HepG2 (cell line): Measurements from ENCODE around the gene CHMP4B. TPM values are rescaled to one million over a fixed set of nuclear protein-coding genes. Genes with fewer than 3 reads are reported as not detected.

ENCODE experiments used
- ATAD3A ChIP-seq: sonication (generic); formaldehyde crosslinking; IDR thresholded peaks from 2 replicates; pipeline ENCODE4 v1.4.0; 2020; ENCODE audit warnings: missing genetic modification reagents
- ELF1 ChIP-seq: sonication (generic); formaldehyde crosslinking; IDR thresholded peaks from 2 replicates; pipeline ENCODE4 v1.4.0; 2020; ENCODE audit warnings: missing genetic modification reagents
- HMG20B ChIP-seq: conservative IDR thresholded peaks from 2 replicates; pipeline ENCODE4 v1.6.1; 2016; ENCODE audit warnings: missing genetic modification reagents, missing compliant biosample characterization
- HNRNPUL1 ChIP-seq: fragments of 200-400 bp; formaldehyde crosslinking; IDR thresholded peaks from 2 replicates; pipeline ENCODE4 v1.6.1; 2017; ENCODE audit warnings: low read depth, mild to moderate bottlenecking, low read length, moderate library complexity
- IKZF4 ChIP-seq: sonication (generic); formaldehyde crosslinking; IDR thresholded peaks from 2 replicates; pipeline ENCODE4 v1.5.1; 2020; ENCODE audit warnings: borderline replicate concordance, mild to moderate bottlenecking, low read depth, missing genetic modification reagents; ENCODE audit errors: not compliant biosample characterization
- KDM5B ChIP-seq: sonication (generic); formaldehyde crosslinking; IDR thresholded peaks from 2 replicates; pipeline ENCODE4 v1.4.0; 2020; ENCODE audit warnings: missing genetic modification reagents, mild to moderate bottlenecking, borderline replicate concordance
- MAFK ChIP-seq, 2 experiments: IDR thresholded peaks in 1 of 2; conservative IDR thresholded peaks in 1 of 2; 2 replicates each; pipeline ENCODE4 v1.6.1; 2011; ENCODE audit warnings: improper control_type of control experiment in 2 of 2, low read length in 2 of 2
- MBD4 ChIP-seq: IDR thresholded peaks from 2 replicates; pipeline ENCODE4 v1.6.1; 2012; ENCODE audit warnings: low read length, inconsistent platforms, borderline replicate concordance
- NONO ChIP-seq, 2 experiments: fragments of 450-650 bp in 1 of 2; sonication (generic) in 1 of 2; formaldehyde crosslinking in 1 of 2; IDR thresholded peaks in 1 of 2; conservative IDR thresholded peaks in 1 of 2; 2 replicates each; pipeline versions ENCODE4 v1.6.1 to v1.8.0; 2017 to 2022; ENCODE audit warnings: mild to moderate bottlenecking in 1 of 2, missing genetic modification reagents in 1 of 2, moderate library complexity in 1 of 2
- SKI ChIP-seq: fragments of 450-650 bp; IDR thresholded peaks from one replicate; pipeline ENCODE4 v1.6.1; 2018; ENCODE audit warnings: mild to moderate bottlenecking; ENCODE audit not compliant: partially characterized antibody
- SRF ChIP-seq: IDR thresholded peaks from 2 replicates; pipeline ENCODE4 v1.6.1; 2011; ENCODE audit warnings: mild to moderate bottlenecking, low read depth, low read length, moderate library complexity
- TBX2 ChIP-seq: sonication (generic); formaldehyde crosslinking; IDR thresholded peaks from 2 replicates; pipeline ENCODE4 v1.5.0; 2020; ENCODE audit warnings: missing genetic modification reagents, mild to moderate bottlenecking, borderline replicate concordance
- WIZ ChIP-seq: sonication (generic); formaldehyde crosslinking; IDR thresholded peaks from 2 replicates; pipeline ENCODE4 v1.5.1; 2020; ENCODE audit warnings: mild to moderate bottlenecking, missing genetic modification reagents
- ZNF234 ChIP-seq: sonication (generic); formaldehyde crosslinking; conservative IDR thresholded peaks from 2 replicates; pipeline ENCODE4 v1.5.1; 2020; ENCODE audit warnings: mild to moderate bottlenecking, missing genetic modification reagents
- ZNF329 ChIP-seq: sonication (generic); formaldehyde crosslinking; IDR thresholded peaks from 2 replicates; pipeline ENCODE4 v1.9.0; 2021; ENCODE audit warnings: low read depth, mild to moderate bottlenecking, missing genetic modification reagents
- ZNF460 ChIP-seq: sonication (generic); formaldehyde crosslinking; IDR thresholded peaks from 2 replicates; pipeline ENCODE4 v1.5.1; 2020; ENCODE audit warnings: missing genetic modification reagents, mild to moderate bottlenecking, borderline replicate concordance
- ZNF713 ChIP-seq: sonication (generic); formaldehyde crosslinking; IDR thresholded peaks from 2 replicates; pipeline ENCODE4 v1.4.0; 2020; ENCODE audit warnings: mild to moderate bottlenecking, missing genetic modification reagents
- ZNF720 ChIP-seq: sonication (generic); formaldehyde crosslinking; IDR thresholded peaks from 2 replicates; pipeline ENCODE4 v1.4.0; 2020; ENCODE audit warnings: missing genetic modification reagents
- ZNF772 ChIP-seq: sonication (generic); formaldehyde crosslinking; IDR thresholded peaks from 2 replicates; pipeline ENCODE4 v1.5.0; 2020; ENCODE audit warnings: mild to moderate bottlenecking, missing genetic modification reagents
- ZNF879 ChIP-seq: sonication (generic); formaldehyde crosslinking; IDR thresholded peaks from 2 replicates; pipeline ENCODE4 v1.8.1; 2023; ENCODE audit warnings: missing genetic modification reagents
- polyA plus RNA-seq, 8 experiments: library from polyadenylated mRNA; depleted of rRNA in 3 of 8; stranded (reverse) in 7 of 8; unstranded in 1 of 8; fragments of >200 nt; fragmentation: Illumina TruSeq in 4 of 8; extraction: Trizol in 4 of 8; gene quantifications; 2 replicates each; pipeline versions ENCODE4 v1.2.1 to v1.2.3, GENCODE V29; 2011 to 2016; ENCODE audit warnings: low read depth in 4 of 8, missing spikeins in 1 of 8, mixed read lengths in 1 of 8; ENCODE audit not compliant: insufficient read depth in 1 of 8
- total RNA-seq, 5 experiments: library from RNA; depleted of rRNA; stranded (reverse); fragments of >200 nt; fragmentation: Illumina TruSeq; extraction: Trizol; gene quantifications; 2 replicates each; pipeline ENCODE4 v1.2.3, GENCODE V29; 2016; ENCODE audit warnings: low read depth in 1 of 5
- TF ChIP-seq, protein P1 (sequence below): sonication (generic); formaldehyde crosslinking; IDR thresholded peaks from 2 replicates; pipeline ENCODE4 v1.4.0; 2020; ENCODE audit warnings: missing genetic modification reagents
- TF ChIP-seq, protein P2 (sequence below): sonication (generic); formaldehyde crosslinking; IDR thresholded peaks from 2 replicates; pipeline ENCODE4 v1.9.0; 2022; ENCODE audit warnings: low read depth, missing genetic modification reagents
- TF ChIP-seq, protein P3 (sequence below): sonication (generic); formaldehyde crosslinking; IDR thresholded peaks from 2 replicates; pipeline ENCODE4; 2020; ENCODE audit warnings: missing genetic modification reagents, mild to moderate bottlenecking, borderline replicate concordance

CHMP4B gene
- total and polyA plus RNA-seq, 2 of the 13 experiments (the other 11 are each of a cell fraction or from before 2014, with no cell fraction given) = 40.1 to 45.6 TPM

DNA sequence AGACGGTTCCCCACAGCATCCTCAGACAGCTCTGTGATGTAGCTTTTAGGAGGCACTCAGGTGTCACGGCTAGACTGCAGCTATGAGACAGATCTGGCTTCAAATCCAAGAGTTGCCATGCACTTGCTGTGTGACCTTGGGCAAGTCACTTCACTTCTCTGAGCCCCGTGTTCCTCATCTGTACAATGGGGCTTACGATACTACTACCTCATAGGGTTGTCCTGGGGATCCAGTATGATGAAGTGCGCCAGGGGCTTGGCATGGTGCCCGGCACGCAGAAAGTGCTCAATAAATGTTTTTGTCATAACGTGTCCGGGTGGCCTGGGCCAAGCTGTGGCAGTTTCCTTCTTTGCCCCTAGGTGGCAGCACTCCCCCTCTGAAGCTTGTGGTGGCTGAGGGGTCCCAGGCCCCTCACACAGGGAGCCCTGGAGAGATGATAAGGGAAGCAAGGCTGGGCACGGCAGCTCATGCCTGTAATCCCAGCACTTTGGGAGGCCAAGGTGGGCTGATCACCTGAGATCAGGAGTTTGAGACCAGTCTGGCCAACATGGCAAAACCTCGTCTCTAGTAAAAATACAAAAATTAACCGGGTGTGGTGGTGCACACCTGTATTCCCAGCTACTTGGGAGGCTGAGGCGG, 19.1 kb upstream of the CHMP4B start (continued):
- TF ChIP-seq, protein P1, sequence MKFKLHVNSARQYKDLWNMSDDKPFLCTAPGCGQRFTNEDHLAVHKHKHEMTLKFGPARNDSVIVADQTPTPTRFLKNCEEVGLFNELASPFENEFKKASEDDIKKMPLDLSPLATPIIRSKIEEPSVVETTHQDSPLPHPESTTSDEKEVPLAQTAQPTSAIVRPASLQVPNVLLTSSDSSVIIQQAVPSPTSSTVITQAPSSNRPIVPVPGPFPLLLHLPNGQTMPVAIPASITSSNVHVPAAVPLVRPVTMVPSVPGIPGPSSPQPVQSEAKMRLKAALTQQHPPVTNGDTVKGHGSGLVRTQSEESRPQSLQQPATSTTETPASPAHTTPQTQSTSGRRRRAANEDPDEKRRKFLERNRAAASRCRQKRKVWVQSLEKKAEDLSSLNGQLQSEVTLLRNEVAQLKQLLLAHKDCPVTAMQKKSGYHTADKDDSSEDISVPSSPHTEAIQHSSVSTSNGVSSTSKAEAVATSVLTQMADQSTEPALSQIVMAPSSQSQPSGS = no peak
- TF ChIP-seq ZNF234 (CRISPR knock-in tag) (no peak), HMG20B (no peak), WIZ (CRISPR knock-in tag) (no peak), ZNF713 (0 out of 2 replicates have a peak, but pooled peaks have one; percentile 72), TBX2 (CRISPR knock-in tag) (peak; percentile 63; the same call in 1 of the 2 replicates), ZNF879 (no peak), ATAD3A (CRISPR knock-in tag) (0 out of 2 replicates have a peak, but pooled peaks have one; percentile 46), KDM5B (CRISPR knock-in tag) (no peak; the same call in 1 of the 2 replicates), HNRNPUL1 (no peak), ZNF720 (CRISPR knock-in tag) (no peak), SKI (no peak), ZNF329 (CRISPR knock-in tag) (no peak), ELF1 (CRISPR knock-in tag) (no peak; the same call in 1 of the 2 replicates), SRF (no peak), NONO (IDR thresholded peaks at IDR 0.05) (no peak), NONO (CRISPR knock-in tag; conservative IDR thresholded peaks at IDR 0.05) (peak; percentile 46; the same call in 1 of the 2 replicates), ZNF772 (CRISPR knock-in tag) (no peak), MBD4 (no peak), IKZF4 (CRISPR knock-in tag) (no peak), ZNF460 (peak; percentile 94), MAFK (conservative IDR thresholded peaks at IDR 0.05 in 1 of 2, IDR thresholded peaks at IDR 0.05 in 1 of 2; ENCODE audit: low read length in 2 of 2) (no peak)
- TF ChIP-seq, protein P2, sequence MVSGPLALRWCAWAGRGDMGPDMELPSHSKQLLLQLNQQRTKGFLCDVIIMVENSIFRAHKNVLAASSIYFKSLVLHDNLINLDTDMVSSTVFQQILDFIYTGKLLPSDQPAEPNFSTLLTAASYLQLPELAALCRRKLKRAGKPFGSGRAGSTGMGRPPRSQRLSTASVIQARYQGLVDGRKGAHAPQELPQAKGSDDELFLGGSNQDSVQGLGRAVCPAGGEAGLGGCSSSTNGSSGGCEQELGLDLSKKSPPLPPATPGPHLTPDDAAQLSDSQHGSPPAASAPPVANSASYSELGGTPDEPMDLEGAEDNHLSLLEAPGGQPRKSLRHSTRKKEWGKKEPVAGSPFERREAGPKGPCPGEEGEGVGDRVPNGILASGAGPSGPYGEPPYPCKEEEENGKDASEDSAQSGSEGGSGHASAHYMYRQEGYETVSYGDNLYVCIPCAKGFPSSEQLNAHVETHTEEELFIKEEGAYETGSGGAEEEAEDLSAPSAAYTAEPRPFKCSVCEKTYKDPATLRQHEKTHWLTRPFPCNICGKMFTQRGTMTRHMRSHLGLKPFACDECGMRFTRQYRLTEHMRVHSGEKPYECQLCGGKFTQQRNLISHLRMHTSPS (CRISPR knock-in tag) = 0 out of 2 replicates have a peak, but pooled peaks have one; percentile 6
- TF ChIP-seq, protein P3, sequence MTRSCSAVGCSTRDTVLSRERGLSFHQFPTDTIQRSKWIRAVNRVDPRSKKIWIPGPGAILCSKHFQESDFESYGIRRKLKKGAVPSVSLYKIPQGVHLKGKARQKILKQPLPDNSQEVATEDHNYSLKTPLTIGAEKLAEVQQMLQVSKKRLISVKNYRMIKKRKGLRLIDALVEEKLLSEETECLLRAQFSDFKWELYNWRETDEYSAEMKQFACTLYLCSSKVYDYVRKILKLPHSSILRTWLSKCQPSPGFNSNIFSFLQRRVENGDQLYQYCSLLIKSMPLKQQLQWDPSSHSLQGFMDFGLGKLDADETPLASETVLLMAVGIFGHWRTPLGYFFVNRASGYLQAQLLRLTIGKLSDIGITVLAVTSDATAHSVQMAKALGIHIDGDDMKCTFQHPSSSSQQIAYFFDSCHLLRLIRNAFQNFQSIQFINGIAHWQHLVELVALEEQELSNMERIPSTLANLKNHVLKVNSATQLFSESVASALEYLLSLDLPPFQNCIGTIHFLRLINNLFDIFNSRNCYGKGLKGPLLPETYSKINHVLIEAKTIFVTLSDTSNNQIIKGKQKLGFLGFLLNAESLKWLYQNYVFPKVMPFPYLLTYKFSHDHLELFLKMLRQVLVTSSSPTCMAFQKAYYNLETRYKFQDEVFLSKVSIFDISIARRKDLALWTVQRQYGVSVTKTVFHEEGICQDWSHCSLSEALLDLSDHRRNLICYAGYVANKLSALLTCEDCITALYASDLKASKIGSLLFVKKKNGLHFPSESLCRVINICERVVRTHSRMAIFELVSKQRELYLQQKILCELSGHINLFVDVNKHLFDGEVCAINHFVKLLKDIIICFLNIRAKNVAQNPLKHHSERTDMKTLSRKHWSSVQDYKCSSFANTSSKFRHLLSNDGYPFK (CRISPR knock-in tag) = peak; percentile 40; the same call in 1 of the 2 replicates
